ENCODE measurements around the gene EDN1. TPM values are rescaled to one million over a fixed set of nuclear protein-coding genes. Genes with fewer than 3 reads are reported as not detected.

The EDN1 gene
- total and polyA plus RNA-seq, 10 of the 15 experiments (the other 5 are each of a cell fraction or from before 2014, with no cell fraction given), result 2.0 to 6.6 (median 3.1) TPM

DNA sequence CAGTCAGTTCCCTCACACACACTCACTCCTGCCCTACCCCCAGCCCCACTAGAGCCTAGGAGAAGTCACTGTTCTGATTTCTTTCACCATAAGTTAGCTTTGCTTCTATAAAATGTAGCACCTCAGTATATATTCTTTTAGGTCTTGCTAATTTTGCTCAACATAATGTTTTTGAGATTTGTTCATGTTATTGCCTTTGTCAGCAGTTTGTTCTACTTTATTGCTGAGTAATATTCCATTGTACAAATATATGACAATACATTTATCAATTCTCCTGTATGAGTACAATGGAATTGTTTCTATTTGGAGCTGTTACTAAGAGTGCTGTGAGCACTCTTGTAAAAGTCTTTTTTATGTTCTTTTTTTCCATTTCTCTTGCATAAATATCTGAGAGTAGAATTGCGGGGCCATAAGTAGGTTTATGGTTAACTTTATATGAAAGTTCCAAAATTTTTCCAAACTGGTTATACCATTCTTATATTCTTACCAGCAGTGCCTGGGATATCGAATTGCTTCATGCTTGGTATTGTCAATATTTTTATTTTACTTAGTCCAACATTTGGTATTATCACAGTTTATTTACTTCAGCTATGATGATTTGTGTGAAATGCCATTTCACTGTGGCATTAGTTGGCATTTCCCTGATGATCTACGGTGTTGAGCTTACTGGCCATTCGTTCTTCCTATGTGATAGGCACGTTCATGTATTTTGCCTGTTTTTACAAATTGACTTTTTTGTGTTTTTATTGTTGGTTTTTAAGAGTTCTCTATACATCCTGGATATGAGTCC lies 25.3 kb downstream of the EDN1 start:
- CTCF ChIA-PET, result interaction anchor here (0.6 to 8.5 kb wide), 4 partner anchors 15 to 350 kb away, joined by 3 to 64 read pairs (median 3); no protein-coding TSS in a partner anchor
- Histone ChIP-seq H4K20me1 (ENCODE audit: control insufficient read depth, insufficient read depth) (no peaks in the 10 kb centered on the region), H3K9me3 (replicated peaks; ENCODE audit: control insufficient read depth, insufficient read depth, low read length) (peaks cover 4% of the 10 kb centered on the region; the same call in 2 of the 3 replicates), H3K4me1 (ENCODE audit: control insufficient read depth, insufficient read depth, low read length) (no peaks in the 10 kb centered on the region), H3K36me3 (ENCODE audit: control insufficient read depth in 2 of 2, insufficient read depth in 2 of 2, low read length in 1 of 2) (no peaks in the 10 kb centered on the region), H3K4me2 (ENCODE audit: control insufficient read depth, insufficient read depth) (no peak overlapping the region), H2AFZ (ENCODE audit: control insufficient read depth, low read depth, low read length) (no peak overlapping the region), H3K4me3 (no peak overlapping the region), H3K27me3 (replicated peaks in 1 of 2; ENCODE audit: control insufficient read depth in 2 of 2, insufficient read depth in 2 of 2, low read length in 1 of 2) (no peaks in the 10 kb centered on the region), H3K27ac (ENCODE audit: control insufficient read depth, insufficient read depth) (no peak overlapping the region), H3K79me2 (ENCODE audit: control insufficient read depth, insufficient read depth, low read length) (no peaks in the 10 kb centered on the region), H3K9ac (ENCODE audit: control insufficient read depth, insufficient read depth, low read length) (no peak overlapping the region)
- no TSS peak for BruUV-seq (replicated peaks)
- no peak for DNase-seq (ENCODE audit: low read depth, low spot score)
- intact Hi-C loops (cut with micrococcal nuclease; ENCODE audit: unreplicated experiment) (no loop called here), in situ Hi-C loops (cut with MboI) (no loop called here)
- SMC1A ChIA-PET (ENCODE audit: uncharacterized antibody, unreplicated experiment), result interaction anchor here (0.7 to 10.1 kb wide), 8 partner anchors 9 to 409 kb away, joined by 3 to 70 read pairs (median 4); no protein-coding TSS in a partner anchor
- no peak for FAIRE-seq
- TF ChIP-seq KDM1A (IDR thresholded peaks at IDR 0.05; ENCODE audit: borderline replicate concordance), result no peak
- RAD21 ChIA-PET (ENCODE audit: unreplicated experiment), result interaction anchor here (1.3 to 1.6 kb wide), 2 partner anchors 18 to 24 kb away, joined by 3 to 6 read pairs; no protein-coding TSS in a partner anchor
- 63% methylated on average over 5 of the region's 5 CpGs for WGBS (ENCODE audit: insufficient coverage, insufficient replicate concordance, low lambda C conversion rate, missing lambda C conversion rate)
- ATAC-seq, result no peak
- POLR2A ChIA-PET, result interaction anchor here (1.8 kb wide), 1 partner anchor 9 kb away, joined by 5 read pairs; no protein-coding TSS in a partner anchor

DNA sequence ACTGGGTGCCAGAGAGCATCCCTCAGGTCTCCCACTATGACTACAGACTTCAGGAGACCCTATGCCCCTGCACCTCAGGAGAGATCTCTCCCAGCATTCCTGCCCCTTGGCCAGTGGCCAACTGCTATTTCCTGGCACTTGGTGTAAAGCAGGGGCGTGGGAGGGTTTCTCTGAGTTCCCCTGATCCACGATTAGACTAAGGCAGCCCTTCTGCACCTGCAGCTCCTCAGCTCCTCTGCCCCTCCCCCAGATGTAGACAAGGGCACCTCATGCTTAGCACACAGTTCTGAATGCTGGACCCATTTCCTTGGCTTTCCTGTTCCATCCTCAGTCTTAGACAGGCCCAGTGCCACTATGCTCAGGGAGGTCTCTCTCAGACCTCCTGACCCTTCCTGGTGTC lies 28.6 kb downstream of the EDN1 start:
- no peak overlapping the region for H3K4me2 ChIP-seq (ENCODE audit: control insufficient read depth, insufficient read depth)
- FAIRE-seq (no peak), ATAC-seq (no peak), DNase-seq (ENCODE audit: low read depth, low spot score) (no peak)
- H3K9me3 ChIP-seq (replicated peaks; ENCODE audit: control insufficient read depth, insufficient read depth, low read length), result peaks cover 4% of the 10 kb centered on the region; the same call in 2 of the 3 replicates
- ChIA-PET POLR2A (no interaction called here), CTCF (no interaction called here), SMC1A (ENCODE audit: uncharacterized antibody, unreplicated experiment) (interaction anchor here (4.6 kb wide), 1 partner anchor 8 kb away, joined by 31 read pairs; no protein-coding TSS in a partner anchor), RAD21 (ENCODE audit: unreplicated experiment) (no interaction called here)
- H4K20me1 ChIP-seq (ENCODE audit: control insufficient read depth, insufficient read depth), result no peaks in the 10 kb centered on the region
- BruUV-seq (replicated peaks), result no TSS peak
- H3K27ac ChIP-seq (ENCODE audit: control insufficient read depth, insufficient read depth), result no peak overlapping the region
- H3K9ac ChIP-seq (ENCODE audit: control insufficient read depth, insufficient read depth, low read length), result no peak overlapping the region
- no peak overlapping the region for H2AFZ ChIP-seq (ENCODE audit: control insufficient read depth, low read depth, low read length)
- H3K4me3 ChIP-seq, result no peak overlapping the region
- in situ Hi-C loops (cut with MboI) (no loop called here), intact Hi-C loops (cut with micrococcal nuclease; ENCODE audit: unreplicated experiment) (no loop called here)
- H3K79me2 ChIP-seq (ENCODE audit: control insufficient read depth, insufficient read depth, low read length), result no peaks in the 10 kb centered on the region
- 5% methylated on average over 2 of the region's 2 CpGs for WGBS (ENCODE audit: insufficient coverage, insufficient replicate concordance, low lambda C conversion rate, missing lambda C conversion rate)
- H3K36me3 ChIP-seq (ENCODE audit: control insufficient read depth in 2 of 2, insufficient read depth in 2 of 2, low read length in 1 of 2), result no peaks in the 10 kb centered on the region
- no peaks in the 10 kb centered on the region for H3K4me1 ChIP-seq (ENCODE audit: control insufficient read depth, insufficient read depth, low read length)
- no peaks in the 10 kb centered on the region for H3K27me3 ChIP-seq (replicated peaks in 1 of 2; ENCODE audit: control insufficient read depth in 2 of 2, insufficient read depth in 2 of 2, low read length in 1 of 2)
- TF ChIP-seq STAT3 (IDR thresholded peaks at IDR 0.05; ENCODE audit: low read depth, low read length) (no peak), ZNF207 (IDR thresholded peaks at IDR 0.05; ENCODE audit: borderline replicate concordance) (no peak)
- TF ChIP-seq, protein P1, sequence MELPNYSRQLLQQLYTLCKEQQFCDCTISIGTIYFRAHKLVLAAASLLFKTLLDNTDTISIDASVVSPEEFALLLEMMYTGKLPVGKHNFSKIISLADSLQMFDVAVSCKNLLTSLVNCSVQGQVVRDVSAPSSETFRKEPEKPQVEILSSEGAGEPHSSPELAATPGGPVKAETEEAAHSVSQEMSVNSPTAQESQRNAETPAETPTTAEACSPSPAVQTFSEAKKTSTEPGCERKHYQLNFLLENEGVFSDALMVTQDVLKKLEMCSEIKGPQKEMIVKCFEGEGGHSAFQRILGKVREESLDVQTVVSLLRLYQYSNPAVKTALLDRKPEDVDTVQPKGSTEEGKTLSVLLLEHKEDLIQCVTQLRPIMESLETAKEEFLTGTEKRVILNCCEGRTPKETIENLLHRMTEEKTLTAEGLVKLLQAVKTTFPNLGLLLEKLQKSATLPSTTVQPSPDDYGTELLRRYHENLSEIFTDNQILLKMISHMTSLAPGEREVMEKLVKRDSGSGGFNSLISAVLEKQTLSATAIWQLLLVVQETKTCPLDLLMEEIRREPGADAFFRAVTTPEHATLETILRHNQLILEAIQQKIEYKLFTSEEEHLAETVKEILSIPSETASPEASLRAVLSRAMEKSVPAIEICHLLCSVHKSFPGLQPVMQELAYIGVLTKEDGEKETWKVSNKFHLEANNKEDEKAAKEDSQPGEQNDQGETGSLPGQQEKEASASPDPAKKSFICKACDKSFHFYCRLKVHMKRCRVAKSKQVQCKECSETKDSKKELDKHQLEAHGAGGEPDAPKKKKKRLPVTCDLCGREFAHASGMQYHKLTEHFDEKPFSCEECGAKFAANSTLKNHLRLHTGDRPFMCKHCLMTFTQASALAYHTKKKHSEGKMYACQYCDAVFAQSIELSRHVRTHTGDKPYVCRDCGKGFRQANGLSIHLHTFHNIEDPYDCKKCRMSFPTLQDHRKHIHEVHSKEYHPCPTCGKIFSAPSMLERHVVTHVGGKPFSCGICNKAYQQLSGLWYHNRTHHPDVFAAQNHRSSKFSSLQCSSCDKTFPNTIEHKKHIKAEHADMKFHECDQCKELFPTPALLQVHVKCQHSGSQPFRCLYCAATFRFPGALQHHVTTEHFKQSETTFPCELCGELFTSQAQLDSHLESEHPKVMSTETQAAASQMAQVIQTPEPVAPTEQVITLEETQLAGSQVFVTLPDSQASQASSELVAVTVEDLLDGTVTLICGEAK (IDR thresholded peaks at IDR 0.05; ENCODE audit: borderline replicate concordance), result no peak
- TF ChIP-seq, protein P2, sequence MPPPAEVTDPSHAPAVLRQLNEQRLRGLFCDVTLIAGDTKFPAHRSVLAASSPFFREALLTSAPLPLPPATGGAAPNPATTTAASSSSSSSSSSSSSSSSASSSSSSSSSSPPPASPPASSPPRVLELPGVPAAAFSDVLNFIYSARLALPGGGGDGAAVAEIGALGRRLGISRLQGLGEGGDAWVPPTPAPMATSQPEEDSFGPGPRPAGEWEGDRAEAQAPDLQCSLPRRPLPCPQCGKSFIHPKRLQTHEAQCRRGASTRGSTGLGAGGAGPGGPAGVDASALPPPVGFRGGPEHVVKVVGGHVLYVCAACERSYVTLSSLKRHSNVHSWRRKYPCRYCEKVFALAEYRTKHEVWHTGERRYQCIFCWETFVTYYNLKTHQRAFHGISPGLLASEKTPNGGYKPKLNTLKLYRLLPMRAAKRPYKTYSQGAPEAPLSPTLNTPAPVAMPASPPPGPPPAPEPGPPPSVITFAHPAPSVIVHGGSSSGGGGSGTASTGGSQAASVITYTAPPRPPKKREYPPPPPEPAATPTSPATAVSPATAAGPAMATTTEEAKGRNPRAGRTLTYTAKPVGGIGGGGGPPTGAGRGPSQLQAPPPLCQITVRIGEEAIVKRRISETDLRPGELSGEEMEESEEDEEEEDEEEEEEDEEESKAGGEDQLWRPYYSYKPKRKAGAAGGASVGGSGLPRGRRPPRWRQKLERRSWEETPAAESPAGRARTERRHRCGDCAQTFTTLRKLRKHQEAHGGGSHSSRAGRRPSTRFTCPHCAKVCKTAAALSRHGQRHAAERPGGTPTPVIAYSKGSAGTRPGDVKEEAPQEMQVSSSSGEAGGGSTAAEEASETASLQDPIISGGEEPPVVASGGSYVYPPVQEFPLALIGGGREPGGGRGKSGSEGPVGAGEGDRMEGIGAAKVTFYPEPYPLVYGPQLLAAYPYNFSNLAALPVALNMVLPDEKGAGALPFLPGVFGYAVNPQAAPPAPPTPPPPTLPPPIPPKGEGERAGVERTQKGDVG (CRISPR knock-in tag; IDR thresholded peaks at IDR 0.05), result no peak
